ENCODE data around the gene NUP93.
"Not testable (repeated sequence)": the region's sequence is repeated elsewhere in the genome, so short reads cannot be mapped to it uniquely, and the experiment has no call there.

Gene NUP93

GRCh38 chr16:56792967-56793366 is 63.0 kb downstream of the NUP93 start:
- no peak for TF ChIP-seq EZH2 (IDR thresholded peaks at IDR 0.05; ENCODE audit: borderline replicate concordance, low read depth, low read length, severe bottlenecking)
- no peak for TF ChIP-seq CTCF (IDR thresholded peaks at IDR 0.05; ENCODE audit: borderline replicate concordance, extremely low read depth, low read length, poor library complexity, severe bottlenecking)
- Histone ChIP-seq H3K9me3 (ENCODE audit: insufficient read depth, low read length, severe bottlenecking) (no peaks in the 10 kb centered on the region), H3K4me1 (ENCODE audit: insufficient read depth, low read length) (no peaks in the 10 kb centered on the region), H3K4me3 (ENCODE audit: low read depth in 1 of 2, low read length in 2 of 2) (no peak overlapping the region), H3K79me2 (ENCODE audit: insufficient read depth, low read length) (peaks cover 62% of the 10 kb centered on the region), H3K27ac (ENCODE audit: low read length) (no peak overlapping the region), H4K20me1 (ENCODE audit: insufficient read depth, low read length) (peaks cover 18% of the 10 kb centered on the region; the same call in 1 of the 2 replicates), H3K9ac (ENCODE audit: low read depth, low read length) (no peak overlapping the region), H2AFZ (ENCODE audit: low read depth, low read length) (no peak overlapping the region), H3K4me2 (ENCODE audit: insufficient read depth, low read length) (no peak overlapping the region), H3K36me3 (ENCODE audit: insufficient read depth, low read length) (no peaks in the 10 kb centered on the region), H3K27me3 (ENCODE audit: insufficient read depth, low read length, poor library complexity) (no peaks in the 10 kb centered on the region)
- no peak for ATAC-seq (ENCODE audit: insufficient read depth, low read depth)
- no peak for DNase-seq

GRCh38 chr16:56793492-56793891 is 63.6 kb downstream of the NUP93 start:
- ATAC-seq (ENCODE audit: insufficient read depth, low read depth) (peak; percentile 35; the same call in 1 of the 3 replicates), DNase-seq (no peak)
- no peaks in the 10 kb centered on the region for H3K27me3 ChIP-seq (ENCODE audit: insufficient read depth, low read length, poor library complexity)
- H4K20me1 ChIP-seq (ENCODE audit: insufficient read depth, low read length) = peaks cover 15% of the 10 kb centered on the region; the same call in 1 of the 2 replicates
- peaks cover 57% of the 10 kb centered on the region for H3K79me2 ChIP-seq (ENCODE audit: insufficient read depth, low read length)
- no peak overlapping the region for H3K4me3 ChIP-seq (ENCODE audit: low read depth in 1 of 2, low read length in 2 of 2)
- no peak overlapping the region for H3K9ac ChIP-seq (ENCODE audit: low read depth, low read length)
- H3K36me3 ChIP-seq (ENCODE audit: insufficient read depth, low read length) = peaks cover 4% of the 10 kb centered on the region; the same call in 1 of the 2 replicates
- no peaks in the 10 kb centered on the region for H3K4me1 ChIP-seq (ENCODE audit: insufficient read depth, low read length)
- no peak overlapping the region for H2AFZ ChIP-seq (ENCODE audit: low read depth, low read length)
- no peak overlapping the region for H3K27ac ChIP-seq (ENCODE audit: low read length)
- no peaks in the 10 kb centered on the region for H3K9me3 ChIP-seq (ENCODE audit: insufficient read depth, low read length, severe bottlenecking)
- H3K4me2 ChIP-seq (ENCODE audit: insufficient read depth, low read length) = no peak overlapping the region
- TF ChIP-seq EZH2 (IDR thresholded peaks at IDR 0.05; ENCODE audit: borderline replicate concordance, low read depth, low read length, severe bottlenecking) (no peak), CTCF (IDR thresholded peaks at IDR 0.05; ENCODE audit: borderline replicate concordance, extremely low read depth, low read length, poor library complexity, severe bottlenecking) (peak; percentile 47)

GRCh38 chr16:56795011-56795410 is 65.1 kb downstream of the NUP93 start:
- peaks cover 47% of the 10 kb centered on the region for H3K79me2 ChIP-seq (ENCODE audit: insufficient read depth, low read length)
- no peak overlapping the region for H3K4me3 ChIP-seq (ENCODE audit: low read depth in 1 of 2, low read length in 2 of 2)
- H3K9me3 ChIP-seq (ENCODE audit: insufficient read depth, low read length, severe bottlenecking) = no peaks in the 10 kb centered on the region
- TF ChIP-seq EZH2 (IDR thresholded peaks at IDR 0.05; ENCODE audit: borderline replicate concordance, low read depth, low read length, severe bottlenecking) (no peak), CTCF (IDR thresholded peaks at IDR 0.05; ENCODE audit: borderline replicate concordance, extremely low read depth, low read length, poor library complexity, severe bottlenecking) (no peak)
- H3K9ac ChIP-seq (ENCODE audit: low read depth, low read length) = no peak overlapping the region
- peaks cover 15% of the 10 kb centered on the region for H4K20me1 ChIP-seq (ENCODE audit: insufficient read depth, low read length)
- H3K27me3 ChIP-seq (ENCODE audit: insufficient read depth, low read length, poor library complexity) = no peaks in the 10 kb centered on the region
- peaks cover 9% of the 10 kb centered on the region; the same call in 1 of the 2 replicates for H3K36me3 ChIP-seq (ENCODE audit: insufficient read depth, low read length)
- H2AFZ ChIP-seq (ENCODE audit: low read depth, low read length) = no peak overlapping the region
- no peak for DNase-seq
- H3K4me2 ChIP-seq (ENCODE audit: insufficient read depth, low read length) = no peak overlapping the region
- no peaks in the 10 kb centered on the region for H3K4me1 ChIP-seq (ENCODE audit: insufficient read depth, low read length)
- H3K27ac ChIP-seq (ENCODE audit: low read length) = no peak overlapping the region
- no peak for ATAC-seq (ENCODE audit: insufficient read depth, low read depth)

GRCh38 chr16:56797038-56797437 is 67.1 kb downstream of the NUP93 start:
- not testable (repeated sequence) for H3K27ac ChIP-seq (ENCODE audit: low read length); H3K9ac ChIP-seq (ENCODE audit: low read depth, low read length); H3K9me3 ChIP-seq (ENCODE audit: insufficient read depth, low read length, severe bottlenecking); H3K4me2 ChIP-seq (ENCODE audit: insufficient read depth, low read length); H3K4me3 ChIP-seq (ENCODE audit: low read depth in 1 of 2, low read length in 2 of 2); H3K27me3 ChIP-seq (ENCODE audit: insufficient read depth, low read length, poor library complexity); H3K4me1 ChIP-seq (ENCODE audit: insufficient read depth, low read length); H2AFZ ChIP-seq (ENCODE audit: low read depth, low read length); ATAC-seq (ENCODE audit: insufficient read depth, low read depth); DNase-seq
- H3K36me3 ChIP-seq (ENCODE audit: insufficient read depth, low read length) = peaks cover 18% of the 10 kb centered on the region; the same call in 1 of the 2 replicates
- peaks cover 12% of the 10 kb centered on the region for H4K20me1 ChIP-seq (ENCODE audit: insufficient read depth, low read length)
- peaks cover 31% of the 10 kb centered on the region for H3K79me2 ChIP-seq (ENCODE audit: insufficient read depth, low read length)

Measured in DND-41 (cell line).